ENCODE measurements around the gene TEC. TPM values are rescaled to one million over a fixed set of nuclear protein-coding genes. Genes with fewer than 3 reads are reported as not detected.
"Not testable (repeated sequence)": the region's sequence is repeated elsewhere in the genome, so short reads cannot be mapped to it uniquely, and the experiment has no call there.

Gene TEC
- 1.8 and 3.2 TPM in 2 replicates for total RNA-seq

- Histone ChIP-seq H3K36me3 (ENCODE audit: control insufficient read depth, insufficient read depth, low read length) (no peaks in the 10 kb centered on the region), H3K27me3 (ENCODE audit: control insufficient read depth, insufficient read depth, low read length) (no peaks in the 10 kb centered on the region), H3K4me3 (ENCODE audit: low read depth, low read length) (peak within 1 kb of the TSS; percentile 95)
- TF ChIP-seq, protein P1, sequence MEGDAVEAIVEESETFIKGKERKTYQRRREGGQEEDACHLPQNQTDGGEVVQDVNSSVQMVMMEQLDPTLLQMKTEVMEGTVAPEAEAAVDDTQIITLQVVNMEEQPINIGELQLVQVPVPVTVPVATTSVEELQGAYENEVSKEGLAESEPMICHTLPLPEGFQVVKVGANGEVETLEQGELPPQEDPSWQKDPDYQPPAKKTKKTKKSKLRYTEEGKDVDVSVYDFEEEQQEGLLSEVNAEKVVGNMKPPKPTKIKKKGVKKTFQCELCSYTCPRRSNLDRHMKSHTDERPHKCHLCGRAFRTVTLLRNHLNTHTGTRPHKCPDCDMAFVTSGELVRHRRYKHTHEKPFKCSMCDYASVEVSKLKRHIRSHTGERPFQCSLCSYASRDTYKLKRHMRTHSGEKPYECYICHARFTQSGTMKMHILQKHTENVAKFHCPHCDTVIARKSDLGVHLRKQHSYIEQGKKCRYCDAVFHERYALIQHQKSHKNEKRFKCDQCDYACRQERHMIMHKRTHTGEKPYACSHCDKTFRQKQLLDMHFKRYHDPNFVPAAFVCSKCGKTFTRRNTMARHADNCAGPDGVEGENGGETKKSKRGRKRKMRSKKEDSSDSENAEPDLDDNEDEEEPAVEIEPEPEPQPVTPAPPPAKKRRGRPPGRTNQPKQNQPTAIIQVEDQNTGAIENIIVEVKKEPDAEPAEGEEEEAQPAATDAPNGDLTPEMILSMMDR (IDR thresholded peaks at IDR 0.05; ENCODE audit: insufficient read depth, low read length, poor library complexity, severe bottlenecking): no peak
- DNase-seq (ENCODE audit: low read depth): no peak
Measured at GRCh38 chr4:48268956-48269860, at the start of gene TEC. Gene TEC, minus strand, starts transcription at chr4:48269838. Its CDS starts 41,224 bp downstream, at chr4:48228614.

DNA sequence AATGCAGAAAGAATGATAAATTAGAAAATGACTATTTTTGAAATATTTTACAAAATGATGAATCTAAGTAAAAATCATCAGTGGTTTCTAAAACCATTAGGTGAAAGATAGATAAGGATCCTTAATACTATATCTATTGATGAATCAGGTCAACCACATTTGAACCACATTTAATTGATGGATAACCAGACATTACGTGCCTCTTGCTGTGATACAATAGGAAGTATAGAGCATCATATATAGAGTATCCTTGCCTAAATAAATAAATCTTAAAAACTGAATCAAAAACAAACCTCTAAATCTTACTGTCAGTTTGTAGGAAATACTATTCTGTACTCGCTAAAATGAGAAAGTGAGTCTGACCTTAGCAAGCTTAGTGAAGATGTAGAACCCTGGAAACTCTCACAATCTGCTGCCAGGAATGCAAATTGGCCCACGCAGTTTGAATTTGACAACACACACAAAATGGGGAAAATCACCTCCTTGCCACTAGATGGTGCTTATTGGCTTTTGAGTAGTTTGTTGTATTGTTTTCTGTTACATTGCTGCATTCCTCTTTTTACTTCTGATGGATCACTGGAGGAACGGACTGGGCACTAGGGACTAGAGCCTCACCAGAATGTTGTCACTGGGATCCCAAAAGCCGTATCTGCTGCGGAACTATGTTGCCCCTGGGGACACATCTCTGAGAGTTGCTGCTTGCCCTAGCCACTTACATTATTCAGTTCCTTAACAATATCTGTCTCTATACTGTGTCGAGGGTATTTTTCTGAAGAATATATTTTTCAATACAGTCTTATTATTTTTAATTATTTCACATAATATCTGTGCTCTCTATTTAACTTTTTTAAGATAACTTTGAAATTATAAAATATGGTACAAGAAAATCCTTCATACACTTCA is 46.3 kb upstream of the TEC start:
- Histone ChIP-seq H3K36me3 (ENCODE audit: control insufficient read depth, insufficient read depth, low read length) (no peaks in the 10 kb centered on the region), H3K27me3 (ENCODE audit: control insufficient read depth, insufficient read depth, low read length) (no peaks in the 10 kb centered on the region), H3K4me3 (ENCODE audit: low read depth, low read length) (no peak overlapping the region)
- DNase-seq (ENCODE audit: low read depth): no peak
- TF ChIP-seq, protein P1 (IDR thresholded peaks at IDR 0.05; ENCODE audit: insufficient read depth, low read length, poor library complexity, severe bottlenecking): peak; percentile 63

DNA sequence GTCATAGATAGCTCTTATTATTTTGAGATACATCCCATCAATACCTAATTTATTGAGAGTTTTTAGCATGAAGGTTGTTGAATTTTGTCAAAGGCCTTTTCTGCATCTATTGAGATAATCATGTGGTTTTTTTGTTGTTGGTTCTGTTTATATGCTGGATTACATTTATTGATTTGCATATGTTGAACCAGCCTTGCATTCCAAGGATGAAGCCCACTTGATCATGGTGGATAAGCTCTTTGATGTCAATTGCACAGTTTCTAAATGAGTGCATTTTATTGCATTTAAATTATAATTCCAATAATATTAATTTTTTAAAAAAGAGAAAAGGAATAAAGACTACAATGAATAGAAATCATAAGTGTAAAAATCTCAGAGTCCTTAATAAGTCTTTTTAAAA is 45.1 kb upstream of the TEC start:
- H3K36me3 ChIP-seq (ENCODE audit: control insufficient read depth, insufficient read depth, low read length); H3K27me3 ChIP-seq (ENCODE audit: control insufficient read depth, insufficient read depth, low read length); H3K4me3 ChIP-seq (ENCODE audit: low read depth, low read length); DNase-seq (ENCODE audit: low read depth): not testable (repeated sequence)

GRCh38 chr4:48311896-48312295 is 42.3 kb upstream of the TEC start:
- TF ChIP-seq, protein P1 (IDR thresholded peaks at IDR 0.05; ENCODE audit: insufficient read depth, low read length, poor library complexity, severe bottlenecking): no peak
- no peak for DNase-seq (ENCODE audit: low read depth)
- Histone ChIP-seq H3K27me3 (ENCODE audit: control insufficient read depth, insufficient read depth, low read length) (no peaks in the 10 kb centered on the region), H3K4me3 (ENCODE audit: low read depth, low read length) (no peak overlapping the region), H3K36me3 (ENCODE audit: control insufficient read depth, insufficient read depth, low read length) (no peaks in the 10 kb centered on the region)

DNA sequence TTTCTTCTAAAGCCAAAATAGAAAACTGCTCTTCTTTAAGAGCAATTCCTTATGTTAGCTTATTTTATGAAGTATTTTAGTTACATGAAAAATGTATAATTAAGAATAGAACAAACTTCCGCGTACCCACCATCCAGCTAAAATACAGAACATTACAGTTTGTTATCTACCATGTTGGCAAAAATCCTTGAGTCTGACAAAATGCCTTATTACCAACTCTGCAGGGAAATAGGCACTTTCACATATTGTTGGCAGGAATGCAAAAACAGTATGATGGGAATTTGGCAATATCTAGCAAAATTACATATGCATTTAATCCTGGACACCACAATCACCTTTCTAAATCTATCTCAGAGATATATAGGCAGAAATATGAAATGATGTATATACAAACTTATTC is 39.3 kb upstream of the TEC start:
- DNase-seq (ENCODE audit: low read depth): no peak
- no peaks in the 10 kb centered on the region for H3K27me3 ChIP-seq (ENCODE audit: control insufficient read depth, insufficient read depth, low read length)
- no peaks in the 10 kb centered on the region for H3K36me3 ChIP-seq (ENCODE audit: control insufficient read depth, insufficient read depth, low read length)
- no peak overlapping the region for H3K4me3 ChIP-seq (ENCODE audit: low read depth, low read length)
- TF ChIP-seq, protein P1 (IDR thresholded peaks at IDR 0.05; ENCODE audit: insufficient read depth, low read length, poor library complexity, severe bottlenecking): no peak

DNA sequence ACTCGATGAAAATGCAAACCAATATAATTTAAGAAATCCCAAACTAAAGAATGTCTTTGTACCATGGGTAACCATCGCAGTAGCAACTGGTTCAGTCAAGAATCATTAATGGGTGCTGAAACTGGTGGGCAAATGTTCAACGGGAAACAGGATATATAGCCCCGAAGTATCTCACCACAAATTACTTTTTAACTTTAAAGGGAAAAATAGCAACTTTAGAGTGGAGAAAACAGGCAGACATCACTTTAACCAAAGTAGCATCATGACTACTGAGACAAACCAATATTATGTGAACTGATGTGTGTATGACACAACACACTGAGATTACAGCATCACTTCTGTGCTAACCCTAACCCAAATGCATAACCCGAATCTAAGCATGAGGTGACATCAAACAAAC is 37.9 kb upstream of the TEC start:
- no peak overlapping the region for H3K4me3 ChIP-seq (ENCODE audit: low read depth, low read length)
- DNase-seq (ENCODE audit: low read depth): no peak
- TF ChIP-seq, protein P1 (IDR thresholded peaks at IDR 0.05; ENCODE audit: insufficient read depth, low read length, poor library complexity, severe bottlenecking): no peak
- no peaks in the 10 kb centered on the region for H3K36me3 ChIP-seq (ENCODE audit: control insufficient read depth, insufficient read depth, low read length)
- H3K27me3 ChIP-seq (ENCODE audit: control insufficient read depth, insufficient read depth, low read length): no peaks in the 10 kb centered on the region

Measured in kidney epithelial cell (primary cell).